Tibial artery (tissue), 4 donors: ENCODE results near the gene ZNF3.
A peak's percentile ranks its signal among the peaks of the same experiment; 100 is the strongest.

ENCODE experiments used
- DNase-seq, 2 donors: peaks; one replicate each; pipeline ENCODE4 v3.0.0-alpha.2; 2019
- H3K27ac ChIP-seq, 2 donors: fragments of 200-600 bp; sonication (generic) in 1 of 2; 1 replicate in 1 of 2; 2 replicates in 1 of 2; pipeline ENCODE4 v1.5.1; 2018 to 2019; ENCODE audit warnings: mild to moderate bottlenecking in 1 of 2
- H3K27me3 ChIP-seq, 2 donors: fragments of 200-600 bp; sonication (generic) in 1 of 2; one replicate each; pipeline versions ENCODE4 v1.5.1 to v1.6.0; 2016 to 2019
- H3K36me3 ChIP-seq, 3 donors: fragments of 200-600 bp; sonication (generic) in 2 of 3; one replicate each; pipeline ENCODE4 v1.5.1; 2016 to 2019; ENCODE audit warnings: mild to moderate bottlenecking in 2 of 3
- H3K4me1 ChIP-seq, 4 donors: fragments of 200-600 bp; sonication (generic) in 2 of 4; 1 replicate in 3 of 4; 2 replicates in 1 of 4; pipeline ENCODE4 v1.5.1; 2016 to 2019
- H3K4me3 ChIP-seq, 2 donors: fragments of 200-600 bp; sonication (generic) in 1 of 2; 1 replicate in 1 of 2; 2 replicates in 1 of 2; pipeline ENCODE4 v1.5.1; 2018 to 2019; ENCODE audit warnings: mild to moderate bottlenecking in 2 of 2
- H3K9me3 ChIP-seq, 3 donors: fragments of 200-600 bp; sonication (generic) in 1 of 3; one replicate each; pipeline ENCODE4 v1.5.1; 2016 to 2019
- intact Hi-C: fragments of 100-400 bp; cut with DNase I; formaldehyde crosslinking; loops from one replicate; pipeline ENCODE4 v1.15.0; 2023; ENCODE audit warnings: low total_unique reads
- TF ChIP-seq, protein P1 (sequence below), 2 experiments: fragments of 200-600 bp in 1 of 2; fragments of 450-650 bp in 1 of 2; IDR thresholded peaks; one replicate each; pipeline ENCODE4 v1.5.1; 2017 to 2019; ENCODE audit warnings: antibody characterized with exemption in 2 of 2, mild to moderate bottlenecking in 1 of 2, moderate library complexity in 1 of 2

Gene ZNF3

DNA sequence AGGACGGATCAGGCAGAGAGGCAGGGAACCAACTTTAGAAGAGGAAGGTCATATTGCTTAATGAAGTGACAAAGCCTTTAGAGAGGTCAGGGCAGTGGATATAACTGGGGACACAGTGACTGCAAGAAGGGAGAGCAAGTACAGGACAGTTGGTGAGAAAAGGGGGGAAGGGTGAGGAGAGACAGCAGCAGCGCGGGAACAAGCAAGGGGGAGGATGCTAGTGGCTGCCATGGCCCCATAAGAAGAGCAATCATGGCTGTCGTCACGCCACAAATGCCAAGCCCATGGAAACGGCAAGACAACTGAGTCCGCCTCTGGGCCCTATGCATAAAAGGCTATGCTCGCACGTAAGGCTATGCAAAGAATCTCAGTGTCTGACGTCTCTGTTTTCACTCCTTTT is 9.1 kb downstream of the ZNF3 start:
- intact Hi-C loops: no loop called here
- H3K9me3 ChIP-seq: peaks cover 0 to 21% (median 21%) of the 10 kb centered on the region in 3 donors
- H3K36me3 ChIP-seq: peaks cover 83 to 99% (median 88%) of the 10 kb centered on the region in 3 donors
- no peak overlapping the region for H3K4me3 ChIP-seq
- no peak overlapping the region for H3K27ac ChIP-seq
- TF ChIP-seq, protein P1, sequence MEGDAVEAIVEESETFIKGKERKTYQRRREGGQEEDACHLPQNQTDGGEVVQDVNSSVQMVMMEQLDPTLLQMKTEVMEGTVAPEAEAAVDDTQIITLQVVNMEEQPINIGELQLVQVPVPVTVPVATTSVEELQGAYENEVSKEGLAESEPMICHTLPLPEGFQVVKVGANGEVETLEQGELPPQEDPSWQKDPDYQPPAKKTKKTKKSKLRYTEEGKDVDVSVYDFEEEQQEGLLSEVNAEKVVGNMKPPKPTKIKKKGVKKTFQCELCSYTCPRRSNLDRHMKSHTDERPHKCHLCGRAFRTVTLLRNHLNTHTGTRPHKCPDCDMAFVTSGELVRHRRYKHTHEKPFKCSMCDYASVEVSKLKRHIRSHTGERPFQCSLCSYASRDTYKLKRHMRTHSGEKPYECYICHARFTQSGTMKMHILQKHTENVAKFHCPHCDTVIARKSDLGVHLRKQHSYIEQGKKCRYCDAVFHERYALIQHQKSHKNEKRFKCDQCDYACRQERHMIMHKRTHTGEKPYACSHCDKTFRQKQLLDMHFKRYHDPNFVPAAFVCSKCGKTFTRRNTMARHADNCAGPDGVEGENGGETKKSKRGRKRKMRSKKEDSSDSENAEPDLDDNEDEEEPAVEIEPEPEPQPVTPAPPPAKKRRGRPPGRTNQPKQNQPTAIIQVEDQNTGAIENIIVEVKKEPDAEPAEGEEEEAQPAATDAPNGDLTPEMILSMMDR (IDR thresholded peaks at IDR 0.05): no peak
- H3K4me1 ChIP-seq: no peaks in the 10 kb centered on the region
- no peak for DNase-seq
- H3K27me3 ChIP-seq: no peaks in the 10 kb centered on the region

DNA sequence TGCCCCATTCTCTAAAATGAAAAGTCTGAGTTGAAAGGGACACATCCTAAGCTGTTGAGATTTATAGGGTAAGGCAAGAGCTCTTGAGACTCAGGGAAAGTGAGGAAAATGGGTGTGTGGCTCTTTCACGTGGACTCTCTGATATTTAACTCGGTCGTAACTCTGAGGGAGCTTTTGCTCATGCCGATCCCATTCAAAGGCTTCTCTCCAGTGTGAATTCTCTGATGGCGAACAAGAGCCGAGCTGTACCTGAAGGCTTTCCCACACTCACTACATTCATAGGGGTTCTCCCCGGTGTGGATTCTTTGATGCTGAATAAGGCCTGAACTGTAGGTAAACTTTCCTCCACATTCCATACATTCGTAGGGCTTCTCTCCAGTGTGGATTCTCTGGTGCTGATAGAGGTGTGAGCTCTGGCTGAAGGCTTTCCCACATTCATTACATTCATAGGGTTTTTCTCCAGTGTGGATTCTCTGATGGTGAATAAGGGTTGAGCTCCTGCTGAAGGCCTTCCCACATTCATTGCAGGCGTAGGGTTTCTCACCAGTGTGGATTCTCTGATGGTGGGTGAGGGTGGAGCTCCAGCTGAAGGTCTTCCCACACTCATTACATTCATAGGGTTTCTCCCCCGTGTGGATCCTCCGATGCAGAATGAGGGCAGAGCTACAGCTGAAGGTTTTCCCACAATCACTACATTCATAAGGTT is 10.4 kb downstream of the ZNF3 start:
- H3K9me3 ChIP-seq: peaks cover 0 to 21% (median 21%) of the 10 kb centered on the region in 3 donors
- peaks cover 76 to 99% (median 76%) of the 10 kb centered on the region in 3 donors for H3K36me3 ChIP-seq
- intact Hi-C loops: no loop called here
- DNase-seq: no peak
- no peaks in the 10 kb centered on the region for H3K4me1 ChIP-seq
- TF ChIP-seq, protein P1 (IDR thresholded peaks at IDR 0.05): no peak
- no peaks in the 10 kb centered on the region for H3K27me3 ChIP-seq
- no peak overlapping the region for H3K27ac ChIP-seq
- H3K4me3 ChIP-seq: no peak overlapping the region

DNA sequence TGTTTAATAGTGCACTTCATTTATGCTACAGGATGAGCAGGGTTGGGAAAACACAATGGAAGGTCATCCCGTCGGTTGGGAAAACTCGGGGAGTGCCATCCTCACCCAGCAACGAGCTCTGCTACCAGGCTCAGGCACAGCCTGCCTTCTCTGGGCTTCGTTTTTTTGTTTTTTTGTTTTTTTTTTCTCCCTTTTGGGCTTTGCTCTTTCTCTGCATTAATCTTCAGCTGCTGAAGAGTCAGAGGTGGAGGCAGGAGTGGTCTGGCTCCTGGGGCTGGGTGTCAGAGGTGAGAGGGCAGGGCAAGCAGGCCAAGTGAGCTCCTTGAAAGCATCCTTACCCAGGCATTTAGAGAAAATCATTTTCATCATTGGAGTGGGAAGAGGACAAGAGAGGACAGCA is 11.5 kb downstream of the ZNF3 start:
- Histone ChIP-seq H3K4me1 (peaks cover 0 to 9% (median 0%) of the 10 kb centered on the region in 4 donors), H3K9me3 (peaks cover 0 to 21% (median 21%) of the 10 kb centered on the region in 3 donors), H3K4me3 (no peak overlapping the region), H3K36me3 (peaks cover 65 to 97% (median 70%) of the 10 kb centered on the region in 3 donors), H3K27me3 (no peaks in the 10 kb centered on the region), H3K27ac (no peak overlapping the region)
- intact Hi-C loops: no loop called here
- TF ChIP-seq, protein P1 (IDR thresholded peaks at IDR 0.05): no peak
- no peak for DNase-seq

DNA sequence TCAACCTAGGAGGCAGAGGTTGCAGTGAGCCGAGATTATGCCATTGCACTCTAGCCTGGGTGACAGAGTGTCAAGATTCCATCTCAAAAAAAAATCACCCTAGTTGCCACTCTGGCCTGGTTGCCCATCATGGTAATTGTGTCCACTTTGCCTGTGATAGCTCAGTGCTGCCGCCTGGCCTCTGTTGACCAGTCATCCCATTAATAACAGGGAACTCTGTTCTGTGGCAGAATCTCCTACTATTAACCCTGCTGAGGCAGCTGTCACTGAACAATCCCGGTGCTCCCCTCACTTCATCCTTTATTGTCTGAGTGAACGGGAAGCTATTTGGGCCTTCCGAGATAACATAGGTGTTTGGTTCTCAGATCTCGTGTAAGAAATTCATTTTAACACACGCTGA is 14.6 kb downstream of the ZNF3 start:
- Histone ChIP-seq H3K27ac (no peak overlapping the region), H3K4me3 (no peak overlapping the region), H3K4me1 (peaks cover 0 to 9% (median 0%) of the 10 kb centered on the region in 4 donors), H3K27me3 (no peaks in the 10 kb centered on the region), H3K9me3 (peaks cover 0 to 21% (median 18%) of the 10 kb centered on the region in 3 donors), H3K36me3 (peaks cover 58 to 96% (median 65%) of the 10 kb centered on the region in 3 donors)
- no peak for DNase-seq
- TF ChIP-seq, protein P1 (IDR thresholded peaks at IDR 0.05): no peak
- intact Hi-C loops: no loop called here

DNA sequence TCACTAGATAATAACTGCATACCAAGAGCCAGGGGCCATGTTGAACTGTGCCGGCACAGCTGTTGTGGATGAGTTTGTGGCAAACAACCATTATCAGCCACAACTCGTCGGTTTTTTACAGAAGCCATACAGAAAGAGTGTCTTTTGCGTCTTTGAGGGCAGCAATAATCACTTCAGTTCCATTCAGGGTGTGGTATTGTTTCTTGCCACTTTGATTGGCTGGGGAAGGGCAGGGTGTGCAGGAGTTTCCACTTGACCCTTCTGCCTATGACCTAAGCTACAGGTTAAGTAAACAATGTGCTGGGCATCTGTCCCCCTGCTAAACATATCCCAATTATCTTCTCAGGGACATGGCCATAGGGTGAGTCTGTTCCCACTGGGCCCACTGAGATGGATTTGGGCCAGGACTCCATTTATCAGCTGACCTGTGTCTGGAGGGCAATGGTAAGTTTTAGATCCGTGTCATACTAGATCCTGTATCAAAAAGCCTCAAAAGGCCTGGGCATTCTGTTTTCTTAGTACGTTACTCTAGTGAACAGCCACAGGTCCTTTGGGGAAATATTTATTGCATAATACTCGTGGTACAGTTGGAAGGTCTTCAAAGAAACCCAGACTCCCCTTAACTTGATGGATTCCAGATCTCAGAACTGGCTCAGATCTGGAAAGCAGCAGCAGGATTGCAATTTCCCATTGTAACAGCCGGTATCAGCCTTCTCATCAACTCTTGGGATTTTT is 15.9 kb downstream of the ZNF3 start:
- TF ChIP-seq, protein P1 (IDR thresholded peaks at IDR 0.05): no peak
- no peak for DNase-seq
- intact Hi-C loops: no loop called here

More for the DNA sequence above, 15.9 kb downstream of the ZNF3 start:
- H3K36me3 ChIP-seq: peaks cover 52 to 96% (median 64%) of the 10 kb centered on the region in 3 donors
- H3K27ac ChIP-seq: peak overlapping the region in 1 of 2 donors; percentile 3
- no peaks in the 10 kb centered on the region for H3K27me3 ChIP-seq
- H3K4me1 ChIP-seq: peaks cover 0 to 9% (median 0%) of the 10 kb centered on the region in 4 donors
- H3K4me3 ChIP-seq: no peak overlapping the region
- H3K9me3 ChIP-seq: peaks cover 0 to 8% (median 4%) of the 10 kb centered on the region in 3 donors
